NT2/D1 (cell line): ENCODE results near the gene PBX1.

Experiments
- SUZ12 ChIP-seq: IDR thresholded peaks from 2 replicates; pipeline ENCODE4 v1.6.1; 2011; ENCODE audit not compliant: insufficient read length, insufficient read depth; ENCODE audit errors: extremely low read depth
- YY1 ChIP-seq: IDR thresholded peaks from 2 replicates; pipeline ENCODE4 v1.6.1; 2011; ENCODE audit not compliant: insufficient read length, insufficient read depth
- ZNF274 ChIP-seq: IDR thresholded peaks from 2 replicates; pipeline ENCODE4 v1.6.1; 2011; ENCODE audit warnings: mild to moderate bottlenecking, low read depth, low read length

DNA sequence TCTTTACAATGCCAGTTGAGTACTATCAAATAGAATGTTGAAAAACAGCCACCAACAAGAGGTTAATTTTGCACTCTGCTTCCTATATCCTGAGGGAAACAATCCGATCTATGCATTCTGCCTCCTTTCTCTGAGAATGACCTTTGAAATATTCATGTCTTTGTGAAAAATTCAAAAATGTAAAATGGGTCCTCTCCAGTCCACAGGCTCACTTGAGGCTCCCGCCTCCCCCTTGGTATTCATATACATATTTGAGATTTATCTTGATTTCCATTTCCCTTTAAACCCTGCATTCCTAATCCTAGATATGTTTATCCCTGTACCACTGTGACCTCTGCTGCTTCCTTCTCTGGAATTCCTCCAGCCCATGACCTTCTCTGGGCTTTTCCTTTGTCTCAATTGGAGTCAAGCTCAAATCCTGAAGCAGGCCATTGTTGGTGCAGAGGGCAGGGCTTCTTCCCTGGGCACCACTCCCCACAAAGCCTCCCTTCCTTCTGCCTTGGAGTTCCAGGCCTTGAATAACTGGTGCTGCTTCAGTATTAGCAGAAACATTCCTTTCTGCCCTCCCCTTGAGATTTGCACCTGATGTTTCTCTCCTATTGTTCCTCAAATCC, 296.8 kb downstream of the PBX1 start:
- TF ChIP-seq SUZ12 (no peak), YY1 (no peak), ZNF274 (no peak)
